GM21717 (cell line): Measurements from ENCODE around the gene SIK1.
A peak's percentile ranks its signal among the peaks of the same experiment; 100 is the strongest.
"Not testable (repeated sequence)": the region's sequence is repeated elsewhere in the genome, so short reads cannot be mapped to it uniquely, and the experiment has no call there.

Source experiments
- ATAC-seq: cut with Tn5 transposase; IDR thresholded peaks from one replicate; pipeline ENCODE4 v1.9.1; 2021; ENCODE audit warnings: mild to moderate bottlenecking, moderate library complexity; ENCODE audit not compliant: unreplicated experiment

SIK1 gene

DNA sequence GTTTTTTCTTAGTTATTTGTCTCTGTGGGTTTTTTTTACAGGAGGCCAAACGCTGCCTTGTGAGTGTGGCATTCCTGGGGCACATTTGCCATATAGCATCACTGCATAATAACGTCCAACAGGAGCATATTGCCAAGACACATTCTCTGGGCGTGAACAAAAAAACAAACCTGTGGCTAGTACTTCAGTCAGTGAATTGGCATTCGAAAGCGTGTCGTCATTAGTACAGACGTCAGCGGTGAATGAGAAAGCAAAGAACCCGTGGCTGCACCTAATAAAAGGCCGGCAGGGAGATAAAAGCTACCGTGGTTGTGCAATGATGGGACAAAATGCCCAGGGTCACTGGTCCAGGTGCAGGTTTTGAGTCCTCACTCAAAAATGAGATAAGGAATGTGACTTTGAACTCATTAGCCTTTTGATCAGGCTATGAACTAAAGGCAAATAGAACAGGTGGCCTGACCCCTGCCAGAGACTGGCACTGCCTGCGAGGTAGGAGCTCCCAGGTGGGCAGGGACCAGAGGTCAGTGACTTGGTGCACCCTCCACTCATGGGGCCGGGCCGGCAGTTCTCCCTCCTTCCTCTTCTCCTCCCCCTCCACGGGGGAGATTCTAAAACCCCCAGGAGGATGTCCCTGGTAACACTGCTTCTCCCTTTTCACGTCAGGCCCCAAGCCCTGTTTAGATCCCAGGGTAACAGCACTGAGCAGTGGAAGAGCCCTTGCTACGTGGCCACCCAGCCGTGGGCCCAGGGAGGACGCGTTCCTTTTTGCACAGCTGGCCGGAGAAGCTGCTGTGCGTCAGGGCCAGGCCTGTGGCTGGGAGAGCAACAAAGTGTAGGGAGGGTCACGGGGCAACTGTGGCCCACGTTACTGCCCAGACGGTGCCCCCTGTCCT, 14.2 kb upstream of the SIK1 start:
- ATAC-seq = not testable (repeated sequence)

DNA sequence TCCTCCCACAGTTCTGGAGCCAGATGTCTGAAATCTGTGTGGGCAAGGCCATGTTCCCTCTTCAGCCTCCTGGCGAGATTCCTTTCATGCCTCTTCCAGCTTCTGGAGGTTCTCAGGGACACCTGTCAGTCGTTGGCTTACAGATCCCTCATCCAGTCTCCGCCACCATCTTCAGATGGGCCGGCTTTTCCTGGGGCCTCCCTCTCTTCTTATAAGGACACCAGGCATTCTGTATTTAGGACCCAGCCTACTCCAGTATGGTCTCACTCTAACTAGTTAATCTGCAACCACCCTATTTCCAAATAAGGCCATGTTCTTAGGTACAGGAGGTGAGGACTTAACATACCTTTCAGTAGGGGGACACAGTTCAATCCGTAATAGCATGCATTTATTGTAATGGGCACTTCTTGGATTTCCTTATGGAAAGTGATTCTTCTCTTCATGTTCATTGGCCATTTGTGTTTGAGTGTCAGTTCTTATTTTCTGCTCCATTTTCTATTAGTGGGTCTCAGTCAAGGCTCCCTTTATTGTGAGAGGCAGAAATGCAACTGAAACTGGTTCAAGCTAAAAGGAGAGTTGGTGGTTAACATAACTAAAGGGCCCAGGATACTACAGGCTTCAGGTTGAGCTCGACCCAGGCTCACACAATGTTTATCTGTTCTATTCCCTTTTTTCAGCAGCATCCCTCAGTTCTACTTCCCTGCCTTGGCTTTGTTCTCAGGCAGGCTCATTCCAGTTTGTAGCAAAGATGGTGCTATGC, 12.6 kb upstream of the SIK1 start:
- ATAC-seq = not testable (repeated sequence)

DNA sequence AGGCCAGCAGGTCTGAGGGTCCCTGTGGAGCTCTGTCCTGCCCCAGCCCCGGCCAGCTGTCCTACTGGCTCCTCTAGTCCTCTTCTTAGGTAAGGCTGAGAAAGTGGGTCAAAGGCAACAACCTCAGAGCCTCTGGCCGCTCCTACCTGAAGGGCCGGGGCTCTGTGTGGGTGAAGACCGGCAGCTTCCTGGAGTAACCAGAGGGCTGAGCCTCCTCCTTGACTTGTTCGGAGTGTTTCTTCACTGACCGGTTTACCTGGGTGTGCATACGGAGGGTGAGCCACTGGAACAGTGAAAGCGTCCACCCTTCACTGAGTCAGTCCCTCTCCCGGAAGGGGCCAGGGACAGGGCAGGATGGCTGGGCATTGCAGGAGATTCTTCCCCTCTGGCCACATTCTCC, 9.3 kb upstream of the SIK1 start:
- not testable (repeated sequence) for ATAC-seq

DNA sequence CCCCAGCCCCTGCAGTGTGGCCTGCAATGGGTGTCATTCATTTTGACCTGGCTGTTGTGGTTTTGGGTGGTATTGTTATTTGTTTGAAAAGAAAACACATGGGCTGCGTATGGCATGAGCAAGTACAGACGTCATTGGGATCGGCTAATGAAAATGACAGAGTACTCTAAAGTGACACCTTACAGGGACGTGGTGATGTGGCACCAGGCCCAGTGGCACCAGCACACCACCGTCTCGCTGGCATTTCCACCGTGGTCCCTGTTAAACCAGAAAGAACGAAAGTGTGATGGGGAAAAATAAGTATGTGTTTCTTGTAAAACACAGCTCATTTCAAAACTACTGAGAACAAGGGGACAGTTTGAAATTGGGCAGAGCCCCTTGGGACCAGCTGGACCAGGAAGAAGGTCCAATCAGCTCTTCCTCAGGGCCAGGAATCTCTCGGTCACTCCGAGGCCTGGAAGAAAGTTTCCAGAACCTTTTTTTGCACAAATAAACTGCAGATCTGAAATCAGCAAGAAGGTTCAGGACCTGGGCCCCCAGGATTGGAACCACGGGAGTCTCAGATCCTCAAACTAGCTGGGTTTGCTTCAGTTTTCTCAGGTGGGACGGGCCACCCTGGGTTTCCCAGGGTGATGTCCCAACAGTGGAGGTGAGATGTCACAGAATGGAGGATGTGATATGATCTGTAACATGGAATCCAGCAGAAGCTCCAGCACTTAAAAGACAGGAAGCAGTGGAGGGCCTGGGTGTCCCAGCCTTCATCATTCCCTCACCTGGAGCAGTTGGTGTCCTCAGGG, 6.6 kb upstream of the SIK1 start:
- ATAC-seq = not testable (repeated sequence)

DNA sequence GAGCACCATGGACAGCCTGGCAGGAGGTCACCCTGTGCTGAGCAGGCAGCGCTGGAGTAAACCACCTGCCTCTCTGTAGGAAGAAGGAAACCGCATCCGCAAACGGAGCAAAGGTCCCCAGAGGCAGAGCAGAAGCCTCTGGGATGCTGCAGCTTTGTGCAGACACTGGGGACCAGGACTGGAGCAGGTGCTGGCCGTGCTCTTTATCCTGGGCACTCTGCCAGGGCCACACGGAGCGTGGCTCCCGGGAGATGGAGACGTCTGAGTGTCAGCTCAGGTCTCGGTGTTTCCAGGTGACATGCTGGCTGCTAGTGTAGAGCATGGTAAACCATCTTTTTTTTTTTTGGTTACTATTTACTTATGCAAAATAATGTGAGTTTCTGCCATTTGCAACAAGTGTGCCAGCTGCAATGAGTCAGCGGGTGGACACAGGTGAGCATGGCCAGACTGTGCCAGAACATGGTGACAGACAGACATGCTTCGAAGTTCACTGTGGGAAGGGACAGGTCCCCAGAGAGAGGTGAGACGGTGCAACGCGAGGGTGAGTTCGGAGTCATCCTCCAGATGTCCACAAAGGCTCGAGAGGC, 4.0 kb upstream of the SIK1 start:
- not testable (repeated sequence) for ATAC-seq

DNA sequence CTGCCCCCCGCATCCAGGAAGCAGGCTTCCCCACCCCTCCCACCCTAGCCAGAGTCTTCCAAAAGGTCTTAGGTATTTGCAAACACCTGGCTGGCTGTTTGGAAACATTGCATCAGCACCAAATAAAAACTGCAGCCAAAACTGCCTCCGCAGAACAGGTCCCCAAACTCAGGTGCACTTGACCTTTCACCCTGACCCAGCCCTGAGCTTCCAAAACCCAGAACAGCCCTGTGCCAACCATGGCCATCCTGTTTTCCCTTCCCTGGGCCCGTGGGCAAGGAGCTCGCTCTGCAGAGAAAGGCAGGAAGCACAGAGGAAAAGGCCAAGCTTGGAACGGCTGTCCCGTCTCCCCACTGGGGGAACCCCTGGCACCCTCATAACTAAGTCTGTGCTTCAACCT, 2.0 kb upstream of the SIK1 start:
- ATAC-seq = not testable (repeated sequence)

DNA sequence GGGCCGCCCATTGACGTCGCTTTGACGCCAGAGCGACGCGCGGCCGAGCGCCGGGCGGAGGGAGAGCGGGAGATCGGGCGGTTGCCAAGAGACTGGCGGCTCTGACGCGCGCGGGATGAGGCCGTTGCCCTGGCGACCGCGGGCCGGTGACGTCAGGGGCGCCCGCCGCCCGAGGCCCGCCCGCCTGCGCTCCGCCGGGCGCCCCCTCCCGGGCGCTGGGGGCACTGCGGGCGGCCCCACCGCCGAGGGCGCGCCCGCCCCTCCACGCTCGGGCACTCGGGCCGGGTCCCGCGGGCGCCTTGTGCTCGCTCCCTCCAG, 270 bp upstream of the SIK1 start:
- ATAC-seq = peak; percentile 74

DNA sequence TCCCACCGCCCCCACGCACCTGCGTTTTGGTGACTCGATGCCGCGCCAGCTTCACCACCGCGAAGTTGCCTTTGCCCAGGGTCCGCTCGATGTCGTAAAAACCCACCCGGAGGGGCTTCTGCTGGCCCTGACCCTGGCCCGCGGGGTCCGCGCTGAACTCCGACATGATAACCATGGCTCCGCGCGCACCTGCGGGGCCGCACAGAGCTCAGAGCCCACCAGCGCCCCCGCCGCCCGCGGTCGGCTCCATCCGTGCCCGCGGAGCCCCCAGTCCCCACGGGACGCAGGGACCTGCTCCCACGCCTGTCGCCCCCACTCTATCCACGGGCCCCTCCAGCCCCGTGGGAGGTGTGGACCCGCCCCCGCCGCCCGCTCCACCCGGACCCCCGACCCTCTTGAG, 927 bp downstream of the SIK1 start:
- not testable (repeated sequence) for ATAC-seq

DNA sequence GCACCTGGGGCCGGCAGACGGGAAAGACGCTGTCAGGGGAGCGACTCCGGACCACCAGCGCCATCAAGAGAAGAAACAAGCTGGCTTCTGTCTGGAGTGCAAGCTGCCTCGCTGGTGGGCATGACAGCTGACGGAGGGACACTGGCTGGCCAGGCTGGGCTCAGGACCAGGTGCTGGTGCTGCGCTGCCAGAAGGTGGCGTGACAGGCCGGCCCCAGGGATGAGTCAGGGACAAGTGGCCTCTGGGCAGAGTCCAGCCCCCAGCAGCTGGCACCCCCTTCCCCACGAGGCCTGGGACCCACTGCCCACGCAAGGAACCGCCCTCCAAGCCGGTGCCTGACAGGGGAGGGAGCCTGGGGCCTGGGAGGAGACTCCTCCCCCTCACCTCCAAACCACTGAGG, 7.5 kb downstream of the SIK1 start:
- ATAC-seq = not testable (repeated sequence)

DNA sequence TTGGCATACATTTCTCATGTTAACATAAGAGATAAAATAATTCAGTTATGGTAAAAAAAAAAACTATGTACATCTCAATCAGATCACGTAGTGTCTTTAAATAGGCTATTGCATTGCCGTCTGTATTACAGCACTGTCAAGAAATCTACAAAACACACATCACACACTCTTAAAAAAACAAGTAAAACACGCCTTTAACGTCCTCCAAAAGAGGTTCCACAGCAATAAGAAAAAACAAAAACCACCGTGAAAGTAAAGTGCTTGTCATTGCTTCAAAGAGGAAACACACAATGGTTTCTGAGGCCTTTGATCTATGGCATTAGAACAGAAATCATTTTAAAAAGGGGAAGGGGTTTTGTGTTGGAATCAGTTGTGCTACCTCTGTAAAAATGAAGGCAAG, 12.4 kb downstream of the SIK1 start:
- ATAC-seq = not testable (repeated sequence)

DNA sequence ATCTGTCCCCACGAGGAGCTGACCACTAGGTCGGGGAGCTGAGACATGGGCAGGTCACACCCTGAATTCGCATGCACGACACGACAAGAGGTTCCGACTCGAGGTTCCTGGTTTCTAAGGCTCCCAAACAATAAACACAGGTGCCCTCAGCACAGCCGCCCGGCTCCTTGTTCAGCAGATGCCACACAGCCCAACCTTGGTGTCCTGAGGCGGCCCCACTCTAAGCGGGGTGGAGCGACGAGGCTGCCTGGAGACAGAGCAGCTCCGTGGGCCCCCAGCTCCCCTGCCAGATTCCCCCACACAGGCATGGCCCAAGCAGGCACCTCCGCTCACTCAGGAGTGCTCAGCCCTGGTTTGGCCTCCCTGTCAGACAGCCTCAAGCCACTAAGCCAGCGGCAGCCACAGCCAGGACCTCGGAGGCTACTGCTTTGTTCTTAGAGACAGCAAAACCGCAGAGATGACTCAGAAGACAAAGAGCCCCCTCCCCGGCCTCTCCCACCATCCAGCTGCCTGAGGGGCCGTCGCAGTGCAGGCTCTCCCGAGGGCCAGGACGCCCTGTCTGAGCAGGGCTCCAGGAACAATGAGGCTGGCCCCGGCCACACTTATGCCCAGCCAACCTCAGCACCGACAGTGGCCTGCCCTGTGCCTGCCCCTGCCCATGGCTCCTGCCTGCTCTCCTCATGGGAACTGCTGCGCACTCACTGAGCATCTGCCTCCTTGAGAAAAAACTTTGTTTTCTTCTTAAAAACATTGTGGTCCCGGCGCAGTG, 14.7 kb downstream of the SIK1 start:
- ATAC-seq = not testable (repeated sequence)

DNA sequence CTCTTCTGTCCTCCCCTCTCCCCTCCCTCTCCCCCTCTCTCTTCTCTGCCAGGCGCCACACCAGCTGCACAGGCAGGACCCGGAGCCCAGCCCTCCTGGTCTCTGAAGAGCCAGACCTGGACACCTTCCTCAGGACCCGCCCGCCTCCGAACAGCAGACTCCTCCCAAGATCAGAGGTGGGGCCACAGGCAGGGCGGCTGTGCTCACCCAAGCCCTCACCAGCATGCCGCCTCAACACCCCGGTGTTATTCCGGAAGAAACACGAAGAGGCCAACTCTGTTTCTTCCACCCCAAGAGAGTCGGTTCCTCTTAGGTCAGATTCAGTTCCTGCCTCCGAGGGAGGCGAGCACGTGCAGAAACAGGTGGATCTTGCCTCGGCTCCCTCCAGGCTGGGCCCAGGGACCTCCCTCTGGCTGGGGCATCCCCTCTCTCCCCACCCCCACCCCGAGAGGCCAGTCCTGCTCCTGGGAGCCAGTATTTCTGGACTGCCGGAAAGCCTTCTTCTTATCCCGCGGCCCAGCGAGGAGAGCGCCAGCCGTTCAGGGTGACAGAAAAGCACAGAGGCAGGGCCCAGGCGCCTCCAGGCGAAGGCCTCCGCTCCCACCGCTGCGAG, 16.4 kb downstream of the SIK1 start:
- not testable (repeated sequence) for ATAC-seq

DNA sequence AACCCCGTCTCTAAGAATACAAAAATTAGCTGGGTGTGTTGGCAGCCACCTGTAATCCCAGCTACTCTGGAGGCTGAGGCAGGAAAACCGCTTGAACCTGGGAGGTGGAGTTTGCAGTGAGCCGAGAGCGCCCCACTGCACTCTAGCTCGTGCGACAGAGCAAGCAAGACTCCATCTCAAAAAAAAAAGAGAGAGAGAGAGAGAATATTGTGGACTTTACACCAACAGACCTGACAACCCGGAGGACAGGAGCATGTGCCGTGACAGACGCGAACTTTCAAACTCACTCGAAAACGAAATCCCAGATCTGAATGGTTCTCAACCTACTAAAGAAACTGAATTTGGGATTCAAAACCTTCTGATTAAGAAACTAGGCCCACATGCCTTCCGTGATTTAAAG, 19.8 kb downstream of the SIK1 start:
- ATAC-seq = not testable (repeated sequence)

DNA sequence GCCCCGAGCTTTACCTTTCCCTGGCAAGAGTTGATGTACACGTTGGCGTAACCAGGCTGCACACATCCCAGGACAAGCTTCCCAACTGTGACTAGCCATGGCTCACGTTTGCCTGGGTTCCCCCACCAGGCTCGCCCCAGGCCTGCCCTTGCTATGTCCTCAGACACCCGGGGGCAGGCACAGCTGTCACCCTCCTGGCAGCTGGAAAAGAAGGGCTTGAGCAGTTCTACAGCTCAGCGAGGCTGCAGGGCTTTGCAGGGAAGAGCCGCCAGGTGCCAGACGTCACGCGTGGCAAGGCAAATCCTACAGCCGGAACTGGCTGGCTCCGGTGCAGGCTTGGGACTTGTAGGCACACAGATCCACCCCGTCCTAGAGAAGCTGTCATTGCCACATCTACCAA, 22.5 kb downstream of the SIK1 start:
- not testable (repeated sequence) for ATAC-seq

DNA sequence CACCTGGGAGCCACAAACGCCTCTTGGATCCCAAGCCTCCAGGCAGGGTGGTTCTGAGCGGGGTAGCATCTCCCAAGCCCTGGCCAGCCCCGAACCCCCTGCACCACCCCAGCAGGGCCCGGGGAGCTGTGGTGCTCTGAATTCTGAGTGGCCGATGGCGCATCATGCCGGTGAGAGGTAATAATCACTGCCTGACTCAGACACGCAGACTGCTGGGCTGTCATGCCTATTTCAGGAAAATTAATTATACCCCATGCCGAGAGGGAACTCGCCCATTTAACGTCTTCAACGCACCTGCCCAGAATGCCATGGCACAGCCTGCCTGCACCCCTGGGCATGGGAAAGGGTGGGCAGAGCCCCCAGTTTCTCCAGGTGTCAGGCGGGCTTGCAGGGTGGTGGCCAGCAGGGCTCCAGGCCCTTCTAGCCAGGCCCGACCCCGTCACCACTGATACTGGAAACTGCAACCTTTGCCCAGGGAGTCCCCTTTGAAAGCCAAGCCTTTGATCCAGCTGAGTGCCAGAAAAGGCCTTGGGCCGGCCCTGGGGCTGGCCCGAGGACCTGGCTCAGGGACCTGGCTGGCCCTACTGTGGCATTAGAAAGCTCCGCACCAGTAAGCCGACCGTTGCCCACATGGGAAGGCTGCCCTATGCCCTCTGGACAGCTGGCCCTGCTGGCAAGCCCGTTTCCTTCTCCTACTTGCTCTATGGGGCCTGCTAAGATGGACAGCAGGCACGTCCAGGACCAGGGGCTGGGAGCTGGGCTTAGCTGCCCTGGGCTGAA, 23.1 kb downstream of the SIK1 start:
- ATAC-seq = not testable (repeated sequence)

DNA sequence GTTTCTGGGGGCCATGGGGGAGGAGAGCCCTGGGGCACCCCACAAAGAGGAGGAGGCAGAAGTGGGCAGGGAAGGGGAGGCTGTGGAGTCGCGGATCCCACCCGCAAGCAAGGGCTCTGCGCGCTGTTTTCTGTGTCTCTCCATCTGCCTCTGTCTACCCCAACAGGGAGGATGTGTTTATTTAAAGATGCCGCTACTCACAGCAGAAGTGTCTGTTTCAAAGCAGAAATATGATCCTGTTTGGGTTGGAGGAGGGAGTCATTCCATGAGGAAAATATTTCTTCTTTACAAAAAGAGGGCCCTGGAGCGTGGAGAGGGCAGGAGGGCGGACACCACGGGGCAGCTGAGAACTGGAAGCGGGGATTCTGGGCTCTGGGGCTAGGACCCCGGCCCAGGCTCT, 25.8 kb downstream of the SIK1 start:
- not testable (repeated sequence) for ATAC-seq

DNA sequence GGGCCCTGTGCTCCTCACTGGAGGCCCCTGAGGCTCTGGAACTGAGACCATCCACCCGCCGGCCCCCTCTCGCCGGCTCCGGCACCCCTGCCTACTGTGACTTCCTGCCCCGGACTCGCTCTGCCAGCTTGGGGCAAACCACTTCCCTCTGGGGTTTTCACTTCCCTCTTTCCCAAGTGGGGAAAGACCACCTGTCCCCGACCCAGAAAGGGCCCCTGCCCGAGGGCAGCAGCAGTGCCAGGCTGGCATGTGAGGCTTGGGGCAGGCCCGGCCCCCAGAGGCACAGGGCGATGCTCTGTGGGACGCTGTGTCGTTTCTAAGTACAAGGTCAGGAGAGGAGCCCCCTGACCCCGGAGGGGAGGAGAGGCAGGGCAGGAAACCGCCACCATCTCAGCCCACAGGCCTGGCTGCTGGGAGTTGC, 27.3 kb downstream of the SIK1 start:
- not testable (repeated sequence) for ATAC-seq

DNA sequence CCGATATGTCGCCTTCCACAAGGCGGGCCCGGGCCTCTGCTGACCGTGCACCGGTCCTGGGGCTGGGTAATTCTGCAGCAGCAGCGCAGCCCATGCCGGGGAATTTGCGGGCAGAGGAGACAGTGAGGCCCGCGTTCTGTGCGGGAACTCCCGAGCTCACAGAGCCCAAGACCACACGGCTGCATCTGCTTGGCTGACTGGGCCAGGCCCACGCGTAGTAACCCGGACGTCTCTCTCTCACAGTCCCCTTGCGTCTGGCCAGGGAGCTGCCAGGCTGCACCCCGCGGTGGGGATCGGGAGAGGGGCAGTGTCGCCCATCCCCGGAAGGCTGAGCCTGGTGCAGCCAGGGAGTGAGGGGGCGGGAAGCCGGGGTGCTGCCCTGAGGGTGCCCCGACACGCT, 27.8 kb downstream of the SIK1 start:
- ATAC-seq = not testable (repeated sequence)

DNA sequence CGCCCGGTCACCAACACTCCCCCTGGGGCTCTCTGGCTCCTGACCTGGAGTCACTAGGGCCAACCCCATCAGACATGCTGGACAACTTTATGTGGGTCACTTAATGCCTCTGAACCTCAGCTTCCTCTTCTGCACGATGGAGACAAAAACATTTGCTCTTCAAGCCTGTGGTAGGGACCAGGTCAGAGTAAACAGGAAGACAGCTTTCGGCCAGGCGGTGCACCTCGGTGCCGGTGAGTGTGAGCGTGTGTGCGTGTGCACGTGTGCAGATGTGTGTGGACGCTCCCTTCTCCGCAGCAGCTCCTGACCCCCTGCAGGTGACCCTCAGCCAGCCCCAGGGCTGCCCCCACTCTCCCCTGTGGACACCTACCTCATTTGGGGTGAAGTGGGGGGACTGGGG, 28.4 kb downstream of the SIK1 start:
- not testable (repeated sequence) for ATAC-seq
